Measurements from ENCODE around the gene C3orf49.

GRCh38 chr3:63814237-63814636 lies 4.9 kb upstream of the C3orf49 start:
- TF ChIP-seq NR1H2 (CRISPR knock-in tag; IDR thresholded peaks at IDR 0.05; ENCODE audit: borderline replicate concordance, low read depth), result no peak
- no peak for TF ChIP-seq ATF3 (CRISPR knock-in tag; IDR thresholded peaks at IDR 0.05)

Measured in HepG2 (cell line).